ENCODE measurements around the gene EBF4.

Gene EBF4

GRCh38 chr20:2797136-2797983 lies 104.8 kb downstream of the EBF4 start:
- no peaks in the 10 kb centered on the region for H3K27me3 ChIP-seq (ENCODE audit: low read length)
- no peak overlapping the region for H3K4me3 ChIP-seq (ENCODE audit: insufficient read depth, low read length, poor library complexity, severe bottlenecking)
- no peak overlapping the region for H2AFZ ChIP-seq (ENCODE audit: low read depth, low read length, severe bottlenecking)
- H3F3A ChIP-seq (ENCODE audit: insufficient read depth) = no peaks in the 10 kb centered on the region
- H3K4me2 ChIP-seq (ENCODE audit: low read depth, low read length, poor library complexity, severe bottlenecking) = no peak overlapping the region
- H3K27ac ChIP-seq (ENCODE audit: low read depth, low read length) = no peak overlapping the region
- no peaks in the 10 kb centered on the region for H3K9me3 ChIP-seq (ENCODE audit: insufficient read depth, low read length)
- no peaks in the 10 kb centered on the region for H3K79me2 ChIP-seq (ENCODE audit: insufficient read depth, low read length)
- no peaks in the 10 kb centered on the region for H4K20me1 ChIP-seq (ENCODE audit: low read depth, low read length)
- H3K36me3 ChIP-seq (ENCODE audit: low read length) = no peaks in the 10 kb centered on the region
- no peak overlapping the region for H3K9ac ChIP-seq (ENCODE audit: low read length)
- H3K9me2 ChIP-seq (replicated peaks; ENCODE audit: insufficient read depth, low read length) = no peaks in the 10 kb centered on the region
- TF ChIP-seq EZH2phosphoT487 (conservative IDR thresholded peaks at IDR 0.05; ENCODE audit: low read length) = no peak
- no peak for TF ChIP-seq CTCF (IDR thresholded peaks at IDR 0.05; ENCODE audit: insufficient read depth, low read length, poor library complexity, severe bottlenecking)

- Histone ChIP-seq H3K4me2 (ENCODE audit: low read depth, low read length, poor library complexity, severe bottlenecking) (no peak overlapping the region), H3K4me3 (ENCODE audit: insufficient read depth, low read length, poor library complexity, severe bottlenecking) (no peak overlapping the region), H3K27me3 (ENCODE audit: low read length) (no peaks in the 10 kb centered on the region), H3K79me2 (ENCODE audit: insufficient read depth, low read length) (no peaks in the 10 kb centered on the region), H3F3A (ENCODE audit: insufficient read depth) (no peaks in the 10 kb centered on the region), H2AFZ (ENCODE audit: low read depth, low read length, severe bottlenecking) (no peak overlapping the region), H3K9ac (ENCODE audit: low read length) (no peak overlapping the region), H3K9me2 (replicated peaks; ENCODE audit: insufficient read depth, low read length) (no peaks in the 10 kb centered on the region), H4K20me1 (ENCODE audit: low read depth, low read length) (no peaks in the 10 kb centered on the region), H3K9me3 (ENCODE audit: insufficient read depth, low read length) (no peaks in the 10 kb centered on the region), H3K27ac (ENCODE audit: low read depth, low read length) (no peak overlapping the region), H3K36me3 (ENCODE audit: low read length) (no peaks in the 10 kb centered on the region)
- no peak for TF ChIP-seq EZH2phosphoT487 (conservative IDR thresholded peaks at IDR 0.05; ENCODE audit: low read length)
- TF ChIP-seq CTCF (IDR thresholded peaks at IDR 0.05; ENCODE audit: insufficient read depth, low read length, poor library complexity, severe bottlenecking) = no peak
These were observed 105.7 kb downstream of the EBF4 start for GRCh38 chr20:2798095-2798805.

- H3K4me2 ChIP-seq (ENCODE audit: low read depth, low read length, poor library complexity, severe bottlenecking) = no peak overlapping the region
- TF ChIP-seq CTCF (IDR thresholded peaks at IDR 0.05; ENCODE audit: insufficient read depth, low read length, poor library complexity, severe bottlenecking) (no peak), EZH2phosphoT487 (conservative IDR thresholded peaks at IDR 0.05; ENCODE audit: low read length) (no peak)
- no peak overlapping the region for H3K9ac ChIP-seq (ENCODE audit: low read length)
- H3K27me3 ChIP-seq (ENCODE audit: low read length) = no peaks in the 10 kb centered on the region
- H3K9me3 ChIP-seq (ENCODE audit: insufficient read depth, low read length) = no peaks in the 10 kb centered on the region
- H3K79me2 ChIP-seq (ENCODE audit: insufficient read depth, low read length) = no peaks in the 10 kb centered on the region
- H4K20me1 ChIP-seq (ENCODE audit: low read depth, low read length) = no peaks in the 10 kb centered on the region
- no peaks in the 10 kb centered on the region for H3K36me3 ChIP-seq (ENCODE audit: low read length)
- H3K9me2 ChIP-seq (replicated peaks; ENCODE audit: insufficient read depth, low read length) = no peaks in the 10 kb centered on the region
- no peaks in the 10 kb centered on the region for H3F3A ChIP-seq (ENCODE audit: insufficient read depth)
- no peak overlapping the region for H3K4me3 ChIP-seq (ENCODE audit: insufficient read depth, low read length, poor library complexity, severe bottlenecking)
- H2AFZ ChIP-seq (ENCODE audit: low read depth, low read length, severe bottlenecking) = no peak overlapping the region
- H3K27ac ChIP-seq (ENCODE audit: low read depth, low read length) = no peak overlapping the region
These were observed 106.2 kb downstream of the EBF4 start for GRCh38 chr20:2798814-2799213.

Measured in SU-DHL-6 (cell line).